GM12864 (cell line): ENCODE data around the gene FAM163B.

Experiments
- DNase-seq: peaks from one replicate; pipeline ENCODE4 v3.0.0-alpha.2; 2011; ENCODE audit warnings: low read depth
- H3K4me3 ChIP-seq: 2 replicates; pipeline ENCODE4 v1.5.1; 2011; ENCODE audit warnings: mild to moderate bottlenecking, low read depth, low read length, control low read depth
- CTCF ChIP-seq: IDR thresholded peaks from 2 replicates; pipeline ENCODE4 v1.5.1; 2011; ENCODE audit warnings: low read depth, mild to moderate bottlenecking, moderate library complexity, low read length, control low read depth, inconsistent platforms; ENCODE audit errors: missing control alignments

Gene FAM163B

GRCh38 chr9:133643362-133643755, 34.2 kb upstream of the FAM163B start:
- H3K4me3 ChIP-seq, result no peak overlapping the region
- no peak for TF ChIP-seq CTCF
- DNase-seq, result no peak

- no peak for DNase-seq
- H3K4me3 ChIP-seq, result no peak overlapping the region
- TF ChIP-seq CTCF, result no peak
These were observed 33.6 kb upstream of the FAM163B start for GRCh38 chr9:133642708-133643361.

- DNase-seq, result no peak
- TF ChIP-seq CTCF, result no peak
- no peak overlapping the region for H3K4me3 ChIP-seq
These were observed 32.8 kb upstream of the FAM163B start for GRCh38 chr9:133641861-133642595.

- no peak for TF ChIP-seq CTCF
- H3K4me3 ChIP-seq, result no peak overlapping the region
- no peak for DNase-seq
These were observed 32.1 kb upstream of the FAM163B start for GRCh38 chr9:133641396-133641655.

GRCh38 chr9:133640580-133641395, 31.6 kb upstream of the FAM163B start:
- TF ChIP-seq CTCF, result no peak
- no peak for DNase-seq
- no peak overlapping the region for H3K4me3 ChIP-seq

GRCh38 chr9:133640160-133640559, 31.0 kb upstream of the FAM163B start:
- H3K4me3 ChIP-seq, result no peak overlapping the region
- no peak for DNase-seq
- no peak for TF ChIP-seq CTCF
